Measurements from ENCODE around the gene BMP7.

- TF ChIP-seq ATF3 (IDR thresholded peaks at IDR 0.05; ENCODE audit: insufficient read depth, low read depth, low read length) (no peak), CTCF (IDR thresholded peaks at IDR 0.05; ENCODE audit: control extremely low read depth in 1 of 3, insufficient read depth in 1 of 3, low read depth in 1 of 3, low read length in 3 of 3) (no peak), ASH2L (IDR thresholded peaks at IDR 0.05; ENCODE audit: low read length) (no peak), TAF1 (IDR thresholded peaks at IDR 0.05; ENCODE audit: low read depth, low read length) (no peak), RAD21 (IDR thresholded peaks at IDR 0.05 in 1 of 2, conservative IDR thresholded peaks at IDR 0.05 in 1 of 2; ENCODE audit: low read depth in 2 of 2, low read length in 2 of 2) (no peak), POLR2AphosphoS5 (IDR thresholded peaks at IDR 0.05; ENCODE audit: low read depth, low read length) (no peak), SP1 (IDR thresholded peaks at IDR 0.05; ENCODE audit: low read depth, low read length) (no peak), POLR2A (IDR thresholded peaks at IDR 0.05; ENCODE audit: control extremely low read depth in 1 of 2, low read depth in 2 of 2, low read length in 2 of 2) (no peak), SP2 (IDR thresholded peaks at IDR 0.05; ENCODE audit: low read length) (no peak)
Measured at GRCh38 chr20:57216669-57217068, 49.8 kb downstream of the BMP7 start.

All from H1 (cell line).